Fibroblast of the aortic adventitia (primary cell): Measurements from ENCODE around the gene FBXO31. TPM values are rescaled to one million over a fixed set of nuclear protein-coding genes. Genes with fewer than 3 reads are reported as not detected.
A peak's percentile ranks its signal among the peaks of the same experiment; 100 is the strongest.

Source experiments
- DNase-seq: peaks from one replicate; pipeline ENCODE4 v3.0.0-alpha.2; 2010; ENCODE audit warnings: low read depth
- H3K4me3 ChIP-seq: 2 replicates; pipeline ENCODE4 v1.5.1; 2011; ENCODE audit warnings: low read depth, mild to moderate bottlenecking, control low read depth, low read length, moderate library complexity
- total RNA-seq: library from RNA; depleted of rRNA; stranded (reverse); fragments of >200 nt; gene quantifications from 2 replicates; pipeline ENCODE4 v1.2.3, GENCODE V29; 2012; ENCODE audit warnings: low replicate concordance
- TF ChIP-seq, protein P1 (sequence below): IDR thresholded peaks from 2 replicates; pipeline ENCODE4 v1.5.1; 2011; ENCODE audit warnings: mild to moderate bottlenecking, low read length, control low read depth, inconsistent platforms; ENCODE audit not compliant: insufficient read depth

Gene FBXO31
- total RNA-seq, 1 donor, result 30.4 TPM

- DNase-seq, result no peak
- no peak overlapping the region for H3K4me3 ChIP-seq
- TF ChIP-seq, protein P1, sequence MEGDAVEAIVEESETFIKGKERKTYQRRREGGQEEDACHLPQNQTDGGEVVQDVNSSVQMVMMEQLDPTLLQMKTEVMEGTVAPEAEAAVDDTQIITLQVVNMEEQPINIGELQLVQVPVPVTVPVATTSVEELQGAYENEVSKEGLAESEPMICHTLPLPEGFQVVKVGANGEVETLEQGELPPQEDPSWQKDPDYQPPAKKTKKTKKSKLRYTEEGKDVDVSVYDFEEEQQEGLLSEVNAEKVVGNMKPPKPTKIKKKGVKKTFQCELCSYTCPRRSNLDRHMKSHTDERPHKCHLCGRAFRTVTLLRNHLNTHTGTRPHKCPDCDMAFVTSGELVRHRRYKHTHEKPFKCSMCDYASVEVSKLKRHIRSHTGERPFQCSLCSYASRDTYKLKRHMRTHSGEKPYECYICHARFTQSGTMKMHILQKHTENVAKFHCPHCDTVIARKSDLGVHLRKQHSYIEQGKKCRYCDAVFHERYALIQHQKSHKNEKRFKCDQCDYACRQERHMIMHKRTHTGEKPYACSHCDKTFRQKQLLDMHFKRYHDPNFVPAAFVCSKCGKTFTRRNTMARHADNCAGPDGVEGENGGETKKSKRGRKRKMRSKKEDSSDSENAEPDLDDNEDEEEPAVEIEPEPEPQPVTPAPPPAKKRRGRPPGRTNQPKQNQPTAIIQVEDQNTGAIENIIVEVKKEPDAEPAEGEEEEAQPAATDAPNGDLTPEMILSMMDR, result no peak
Observed at GRCh38 chr16:87321336-87322107, 62.1 kb downstream of the FBXO31 start.

- no peak overlapping the region for H3K4me3 ChIP-seq
- TF ChIP-seq, protein P1, result no peak
- DNase-seq, result no peak
Observed at GRCh38 chr16:87320510-87321227, 62.9 kb downstream of the FBXO31 start.

GRCh38 chr16:87319997-87320491, 63.5 kb downstream of the FBXO31 start:
- no peak for DNase-seq
- TF ChIP-seq, protein P1, result no peak
- H3K4me3 ChIP-seq, result no peak overlapping the region

DNA sequence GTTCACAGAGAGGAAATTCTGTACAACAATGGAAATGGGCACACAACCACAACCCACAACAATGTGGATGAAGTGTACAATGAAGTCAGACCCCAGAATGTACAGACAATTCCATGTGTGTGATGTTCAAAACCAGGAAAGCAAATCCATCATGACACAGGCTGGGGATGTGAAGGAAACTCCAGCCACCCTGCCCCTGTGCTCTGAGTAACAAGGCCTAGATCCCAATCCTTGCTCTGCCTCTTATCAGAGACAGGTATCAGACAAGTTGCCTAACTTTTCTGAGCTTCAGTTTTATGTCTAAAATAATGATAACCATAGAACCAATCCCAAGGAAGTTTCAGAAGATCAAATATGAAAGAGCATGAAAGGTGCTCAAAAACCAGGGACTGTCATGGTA, 64.6 kb downstream of the FBXO31 start:
- peak overlapping the region; percentile 13 for H3K4me3 ChIP-seq
- TF ChIP-seq, protein P1, result no peak
- DNase-seq, result no peak

- H3K4me3 ChIP-seq, result peak overlapping the region; percentile 90
- TF ChIP-seq, protein P1, result no peak
- DNase-seq, result peak; percentile 68
Observed at GRCh38 chr16:87317750-87318644, 65.6 kb downstream of the FBXO31 start.

DNA sequence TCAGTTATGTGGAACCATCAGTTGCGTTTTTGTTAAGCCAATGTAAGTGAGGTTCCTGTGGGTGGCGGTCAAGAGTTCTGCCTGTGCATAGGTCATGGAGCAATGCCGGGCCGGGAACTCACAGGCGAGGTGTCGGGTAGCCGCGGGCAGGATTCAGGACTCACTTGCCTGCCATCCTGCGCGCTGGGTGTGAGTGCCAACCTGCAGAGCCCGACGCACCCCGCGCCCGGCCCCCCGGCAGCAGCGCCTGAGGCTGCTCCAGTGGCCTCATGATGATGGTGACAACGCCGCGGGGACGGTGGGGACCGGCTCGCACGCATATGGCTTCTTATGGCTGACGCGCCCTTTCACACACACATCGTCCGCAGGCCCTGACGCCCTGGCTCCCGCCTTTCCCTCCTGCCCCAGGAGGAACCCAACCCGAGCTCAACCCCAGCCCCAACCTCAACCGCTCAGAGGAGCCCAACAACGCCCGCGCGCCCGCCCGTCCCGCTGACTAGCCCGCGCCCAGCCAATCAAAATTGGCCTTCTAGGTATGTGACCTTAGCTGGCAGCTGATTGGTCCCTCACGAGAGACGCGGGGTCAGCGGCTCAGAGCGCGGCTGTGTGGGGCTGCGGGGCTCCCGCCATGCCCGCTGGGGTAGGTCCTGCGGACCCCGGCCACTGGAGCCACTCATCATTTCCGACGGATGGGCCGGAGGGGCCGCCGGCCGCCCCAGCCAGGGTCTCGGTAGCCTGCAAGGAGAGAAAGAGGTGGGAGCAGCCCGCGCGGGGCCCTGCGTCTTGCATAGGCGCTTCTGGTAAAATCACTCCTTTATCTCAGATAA, 66.4 kb downstream of the FBXO31 start, which contains the start of gene C16orf95:
C16orf95 (minus strand) TSS at position 470 of the 827 bp plus-strand sequence; CDS start at position 320, 150 bp downstream.
- H3K4me3 ChIP-seq, result peak within 1 kb of the TSS; percentile 90
- peak; percentile 96 for DNase-seq
- TF ChIP-seq, protein P1, result peak; percentile 79
